Measurements from ENCODE around the gene ABHD6. TPM values are rescaled to one million over a fixed set of nuclear protein-coding genes. Genes with fewer than 3 reads are reported as not detected.

Gene ABHD6
- total RNA-seq, 2 donors from 2014 or later: 6.1 to 10.6 TPM

- DNase-seq (ENCODE audit: low spot score): no peak
- TF ChIP-seq CTCF (IDR thresholded peaks at IDR 0.05): no peak
- Histone ChIP-seq H3K27me3 (replicated peaks; ENCODE audit: insufficient read depth) (no peaks in the 10 kb centered on the region), H3K9me3 (no peaks in the 10 kb centered on the region), H3K27ac (no peak overlapping the region), H3K4me1 (ENCODE audit: control insufficient read depth in 1 of 2, low read depth in 2 of 2) (peaks cover 1% of the 10 kb centered on the region in 2 donors), H3K4me3 (no peak overlapping the region), H3K36me3 (no peaks in the 10 kb centered on the region)
- ATAC-seq (ENCODE audit: insufficient number of reproducible peaks, low FRiP score, low read depth): no peak
Observed at GRCh38 chr3:58243976-58244585, 6.5 kb downstream of the ABHD6 start.

GRCh38 chr3:58246148-58247047 lies 8.8 kb downstream of the ABHD6 start:
- Histone ChIP-seq H3K27ac (no peak overlapping the region), H3K4me1 (ENCODE audit: control insufficient read depth in 1 of 2, low read depth in 2 of 2) (no peaks in the 10 kb centered on the region), H3K9me3 (no peaks in the 10 kb centered on the region), H3K36me3 (no peaks in the 10 kb centered on the region), H3K27me3 (replicated peaks; ENCODE audit: insufficient read depth) (no peaks in the 10 kb centered on the region), H3K4me3 (no peak overlapping the region)
- TF ChIP-seq CTCF (IDR thresholded peaks at IDR 0.05): no peak
- DNase-seq (ENCODE audit: low spot score) (no peak), ATAC-seq (ENCODE audit: insufficient number of reproducible peaks, low FRiP score, low read depth) (no peak)

- no peaks in the 10 kb centered on the region for H3K4me1 ChIP-seq (ENCODE audit: control insufficient read depth in 1 of 2, low read depth in 2 of 2)
- no peak for ATAC-seq (ENCODE audit: insufficient number of reproducible peaks, low FRiP score, low read depth)
- H3K9me3 ChIP-seq: no peaks in the 10 kb centered on the region
- no peaks in the 10 kb centered on the region for H3K36me3 ChIP-seq
- no peak overlapping the region for H3K4me3 ChIP-seq
- no peak for DNase-seq (ENCODE audit: low spot score)
- no peak for TF ChIP-seq CTCF (IDR thresholded peaks at IDR 0.05)
- no peak overlapping the region for H3K27ac ChIP-seq
- no peaks in the 10 kb centered on the region for H3K27me3 ChIP-seq (replicated peaks; ENCODE audit: insufficient read depth)
Observed at GRCh38 chr3:58249358-58250092, 11.9 kb downstream of the ABHD6 start.

- no peak for DNase-seq (ENCODE audit: low spot score)
- H3K4me3 ChIP-seq: no peak overlapping the region
- no peak overlapping the region for H3K27ac ChIP-seq
Observed at GRCh38 chr3:58250093-58250707, 12.6 kb downstream of the ABHD6 start.

More at GRCh38 chr3:58250093-58250707, 12.6 kb downstream of the ABHD6 start:
- no peaks in the 10 kb centered on the region for H3K9me3 ChIP-seq
- H3K27me3 ChIP-seq (replicated peaks; ENCODE audit: insufficient read depth): no peaks in the 10 kb centered on the region
- H3K4me1 ChIP-seq (ENCODE audit: control insufficient read depth in 1 of 2, low read depth in 2 of 2): no peaks in the 10 kb centered on the region
- ATAC-seq (ENCODE audit: insufficient number of reproducible peaks, low FRiP score, low read depth): no peak
- no peak for TF ChIP-seq CTCF (IDR thresholded peaks at IDR 0.05)
- no peaks in the 10 kb centered on the region for H3K36me3 ChIP-seq

Measured in thoracic aorta (tissue), 2 donors.